HG02610 (cell line): ENCODE results near the gene ZNF628.

Experiments used
- ATAC-seq: cut with Tn5 transposase; IDR thresholded peaks from one replicate; pipeline ENCODE4 v1.9.1; 2021; ENCODE audit warnings: mild to moderate bottlenecking, moderate library complexity; ENCODE audit not compliant: unreplicated experiment

ZNF628 gene

GRCh38 chr19:55483706-55484592, 7.5 kb downstream of the ZNF628 start:
- ATAC-seq = no peak

- ATAC-seq = peak; percentile 65
Measured at GRCh38 chr19:55484593-55485438, 8.4 kb downstream of the ZNF628 start, which contains the start of gene NAT14. Gene NAT14, plus strand, starts transcription at chr19:55485188. Its CDS starts 521 bp downstream, at chr19:55485709.

GRCh38 chr19:55485439-55486011, 9.1 kb downstream of the ZNF628 start:
- ATAC-seq = no peak

GRCh38 chr19:55486043-55486970, 9.9 kb downstream of the ZNF628 start:
- no peak for ATAC-seq

GRCh38 chr19:55486971-55487923, 10.8 kb downstream of the ZNF628 start:
- no peak for ATAC-seq

- ATAC-seq = no peak
Measured at GRCh38 chr19:55487924-55488687, 11.7 kb downstream of the ZNF628 start, which contains the start of gene SSC5D. Gene SSC5D, plus strand, starts transcription at chr19:55488436. Its CDS starts 154 bp downstream, at chr19:55488590.

GRCh38 chr19:55488986-55489710, 12.7 kb downstream of the ZNF628 start:
- ATAC-seq = no peak

GRCh38 chr19:55489711-55490477, 13.5 kb downstream of the ZNF628 start:
- no peak for ATAC-seq

- ATAC-seq = no peak
Measured at GRCh38 chr19:55490478-55491432, 14.3 kb downstream of the ZNF628 start.

GRCh38 chr19:55491546-55492360, 15.3 kb downstream of the ZNF628 start:
- ATAC-seq = no peak

GRCh38 chr19:55492362-55492944, 16.0 kb downstream of the ZNF628 start:
- no peak for ATAC-seq

GRCh38 chr19:55493052-55493644, 16.7 kb downstream of the ZNF628 start:
- no peak for ATAC-seq

- no peak for ATAC-seq
Measured at GRCh38 chr19:55493645-55494171, 17.3 kb downstream of the ZNF628 start.
